ENCODE measurements around the gene B3GNT7.

Gene B3GNT7

GRCh38 chr2:231386446-231386845 lies 9.1 kb upstream of the B3GNT7 start:
- H3K9me3 ChIP-seq (ENCODE audit: control insufficient read depth, low read length) = peaks cover 8% of the 10 kb centered on the region
- H3K4me3 ChIP-seq (ENCODE audit: extremely low read depth, insufficient read depth, low read length, poor library complexity, severe bottlenecking) = no peak overlapping the region
- no peaks in the 10 kb centered on the region for H3K36me3 ChIP-seq (ENCODE audit: control insufficient read depth, insufficient read depth, low read length)
- no peak overlapping the region for H3K27ac ChIP-seq (ENCODE audit: low read depth, low read length, severe bottlenecking)
- peaks cover 9% of the 10 kb centered on the region for H3K4me1 ChIP-seq (ENCODE audit: control insufficient read depth, insufficient read depth, low read length, poor library complexity, severe bottlenecking)
- 94 to 95% methylated on average over 3 of the region's 3 CpGs for WGBS, 2 experiments (ENCODE audit: insufficient coverage in 2 of 2)

DNA sequence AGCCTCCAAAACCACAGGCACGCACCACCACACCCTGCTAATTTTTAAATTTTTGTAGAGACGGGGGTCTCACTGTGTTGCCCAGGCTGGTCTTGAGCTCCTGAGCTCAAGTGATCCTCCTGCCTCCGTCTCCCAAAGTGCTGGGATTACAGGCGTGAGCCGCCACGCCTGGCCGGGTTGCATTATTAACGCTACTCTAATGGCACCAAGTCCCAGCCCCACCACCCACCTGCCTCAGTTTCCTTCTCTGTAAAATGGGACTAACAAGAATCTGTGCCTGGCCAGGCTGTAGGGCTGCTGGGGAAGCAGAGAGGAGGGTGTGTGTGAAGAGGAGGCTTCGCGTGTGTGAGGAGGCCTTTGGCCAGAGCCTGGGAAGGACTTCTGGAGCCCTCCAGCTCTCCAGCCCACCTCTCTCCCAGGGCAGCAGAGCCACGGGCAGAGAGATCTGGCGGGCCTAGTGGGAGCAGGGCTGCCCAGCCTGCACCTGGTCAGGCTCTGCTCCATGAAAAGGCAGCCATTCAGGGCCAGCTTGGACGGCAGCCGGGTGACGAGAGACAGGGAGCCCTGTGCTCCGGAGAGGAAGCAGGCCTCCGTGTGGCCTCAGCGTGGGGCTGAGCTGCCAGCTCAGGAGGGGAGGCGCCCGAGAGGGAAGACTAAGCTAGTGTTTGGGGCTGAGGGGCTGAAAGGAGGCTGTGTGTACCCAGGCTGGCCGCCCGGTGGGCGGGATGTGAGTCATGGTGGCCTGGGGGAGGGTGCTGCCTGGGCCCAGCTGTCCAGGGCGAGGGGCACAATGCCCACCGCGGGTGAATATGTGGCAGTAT lies 7.4 kb upstream of the B3GNT7 start:
- Histone ChIP-seq H3K27ac (ENCODE audit: low read depth, low read length, severe bottlenecking) (peak overlapping the region; percentile 23), H3K4me3 (ENCODE audit: extremely low read depth, insufficient read depth, low read length, poor library complexity, severe bottlenecking) (no peak overlapping the region), H3K9me3 (ENCODE audit: control insufficient read depth, low read length) (peaks cover 8% of the 10 kb centered on the region), H3K36me3 (ENCODE audit: control insufficient read depth, insufficient read depth, low read length) (no peaks in the 10 kb centered on the region), H3K4me1 (ENCODE audit: control insufficient read depth, insufficient read depth, low read length, poor library complexity, severe bottlenecking) (peaks cover 12% of the 10 kb centered on the region)
- 76 to 81% methylated on average over 15 to 21 of the region's 26 CpGs for WGBS, 2 experiments (ENCODE audit: insufficient coverage in 2 of 2)

DNA sequence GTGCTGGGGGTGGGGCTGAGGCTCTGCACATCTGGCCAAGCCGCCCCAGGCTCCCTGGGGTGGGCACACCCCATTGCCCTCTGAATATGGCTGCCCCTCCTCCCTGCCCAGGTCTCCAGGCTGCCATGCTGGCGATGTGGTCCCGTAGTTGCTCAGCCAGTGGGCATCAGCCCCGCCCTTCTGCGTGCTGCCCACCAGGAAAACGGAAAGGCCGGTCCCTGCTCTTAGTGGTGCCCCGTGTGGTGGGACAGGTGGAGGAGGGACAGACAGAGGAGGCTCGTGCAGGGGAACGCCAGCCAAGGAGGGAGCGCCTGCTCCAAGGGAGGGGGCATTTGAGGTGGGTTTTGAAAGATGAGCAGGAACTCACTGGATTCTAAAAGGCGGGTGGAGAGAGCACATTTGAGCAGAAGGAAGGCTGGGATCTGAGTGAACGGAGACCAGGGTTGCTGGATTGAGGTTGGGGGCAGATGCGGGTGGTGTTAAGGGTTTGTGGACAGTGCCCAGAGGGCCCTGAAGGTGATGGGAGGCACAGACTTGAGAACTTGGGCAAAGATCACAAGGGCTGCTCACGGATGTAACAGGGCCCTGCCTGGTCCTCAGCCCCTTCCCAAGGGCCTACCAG lies 6.7 kb upstream of the B3GNT7 start:
- Histone ChIP-seq H3K9me3 (ENCODE audit: control insufficient read depth, low read length) (peaks cover 8% of the 10 kb centered on the region), H3K27ac (ENCODE audit: low read depth, low read length, severe bottlenecking) (no peak overlapping the region), H3K4me1 (ENCODE audit: control insufficient read depth, insufficient read depth, low read length, poor library complexity, severe bottlenecking) (peaks cover 12% of the 10 kb centered on the region), H3K4me3 (ENCODE audit: extremely low read depth, insufficient read depth, low read length, poor library complexity, severe bottlenecking) (no peak overlapping the region), H3K36me3 (ENCODE audit: control insufficient read depth, insufficient read depth, low read length) (no peaks in the 10 kb centered on the region)
- 85 to 88% methylated on average over 13 to 15 of the region's 15 CpGs for WGBS, 2 experiments (ENCODE audit: insufficient coverage in 2 of 2)

DNA sequence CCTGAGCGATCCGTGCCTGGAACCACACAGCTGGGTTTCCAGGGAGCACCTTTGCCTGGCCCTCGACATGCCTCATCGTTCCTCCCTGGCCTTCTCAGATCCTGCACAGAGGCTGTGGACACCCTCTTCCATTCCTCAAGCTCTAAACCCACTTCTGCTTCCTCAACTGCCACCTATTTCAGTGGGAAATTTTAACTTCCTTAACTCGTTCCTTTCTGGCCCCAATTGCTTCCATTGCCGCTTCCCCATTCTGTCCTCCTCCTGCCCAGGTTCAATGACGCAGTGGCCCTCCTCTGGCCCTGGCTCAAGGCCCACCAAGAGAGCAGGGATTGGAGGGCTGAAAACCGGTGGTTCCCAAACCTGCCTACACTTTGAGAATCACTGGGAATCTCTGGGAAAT lies 4.8 kb upstream of the B3GNT7 start:
- Histone ChIP-seq H3K4me1 (ENCODE audit: control insufficient read depth, insufficient read depth, low read length, poor library complexity, severe bottlenecking) (peaks cover 12% of the 10 kb centered on the region), H3K4me3 (ENCODE audit: extremely low read depth, insufficient read depth, low read length, poor library complexity, severe bottlenecking) (no peak overlapping the region), H3K36me3 (ENCODE audit: control insufficient read depth, insufficient read depth, low read length) (no peaks in the 10 kb centered on the region), H3K9me3 (ENCODE audit: control insufficient read depth, low read length) (no peaks in the 10 kb centered on the region), H3K27ac (ENCODE audit: low read depth, low read length, severe bottlenecking) (no peak overlapping the region)
- 95 to 96% methylated on average over 7 of the region's 8 CpGs for WGBS, 2 experiments (ENCODE audit: insufficient coverage in 2 of 2)

DNA sequence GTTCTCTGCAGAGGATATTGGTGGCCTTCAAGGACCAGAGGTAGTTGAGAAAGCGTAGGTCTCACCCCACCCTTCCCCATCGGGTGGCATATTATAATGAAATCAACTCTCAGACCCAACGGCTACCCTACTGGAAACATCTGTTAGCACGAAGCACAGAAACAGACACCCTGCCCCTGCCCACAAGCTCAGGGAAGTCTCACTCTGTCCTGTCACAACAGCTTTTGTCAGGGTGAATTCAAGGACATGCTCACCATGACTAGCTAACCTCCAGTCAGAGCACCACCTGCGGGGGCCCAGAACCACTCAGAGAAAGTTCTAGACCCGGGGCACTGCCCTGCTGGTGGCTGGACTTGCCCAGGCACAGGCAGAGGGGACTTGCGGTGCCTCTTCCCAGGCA lies 3.5 kb upstream of the B3GNT7 start:
- 85 to 90% methylated on average over 7 of the region's 7 CpGs for WGBS, 2 experiments (ENCODE audit: insufficient coverage in 2 of 2)
- Histone ChIP-seq H3K27ac (ENCODE audit: low read depth, low read length, severe bottlenecking) (no peak overlapping the region), H3K36me3 (ENCODE audit: control insufficient read depth, insufficient read depth, low read length) (no peaks in the 10 kb centered on the region), H3K9me3 (ENCODE audit: control insufficient read depth, low read length) (no peaks in the 10 kb centered on the region), H3K4me3 (ENCODE audit: extremely low read depth, insufficient read depth, low read length, poor library complexity, severe bottlenecking) (no peak overlapping the region), H3K4me1 (ENCODE audit: control insufficient read depth, insufficient read depth, low read length, poor library complexity, severe bottlenecking) (peaks cover 12% of the 10 kb centered on the region)

DNA sequence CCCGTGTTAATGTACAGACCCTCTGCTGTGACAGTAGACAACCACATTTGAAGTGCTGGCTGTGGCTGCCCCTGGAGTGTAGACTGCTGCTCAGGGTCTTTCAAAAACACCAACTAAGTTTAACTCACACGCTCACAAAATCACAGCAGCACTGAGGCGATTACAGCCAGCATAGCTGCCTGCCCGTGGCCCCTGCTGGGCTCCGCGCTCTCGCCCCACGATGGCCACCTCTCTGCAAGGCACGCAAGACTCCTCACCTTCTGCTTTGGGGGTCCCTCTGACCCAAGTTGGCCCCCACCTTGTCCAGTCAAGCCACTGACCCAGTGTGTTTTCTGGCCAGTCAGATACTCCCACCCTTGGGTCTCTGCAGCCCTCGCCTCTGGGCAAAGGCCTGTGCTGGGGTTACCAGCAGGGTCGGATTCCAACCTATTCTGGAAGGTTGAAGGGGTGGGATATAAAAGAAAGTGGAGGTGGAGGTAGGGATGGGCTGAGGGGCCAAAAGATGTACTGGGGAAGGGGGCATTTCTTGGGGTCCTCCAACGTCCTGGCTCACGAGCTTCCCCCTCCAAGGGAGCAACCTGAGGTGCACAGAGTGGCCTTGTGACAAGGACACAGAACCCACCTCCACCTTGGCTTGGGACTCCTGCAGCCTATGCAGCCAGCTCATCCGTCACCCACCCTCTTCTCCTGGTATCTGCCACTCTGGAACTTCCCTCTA lies 2.9 kb upstream of the B3GNT7 start:
- H3K4me1 ChIP-seq (ENCODE audit: control insufficient read depth, insufficient read depth, low read length, poor library complexity, severe bottlenecking) = peaks cover 12% of the 10 kb centered on the region
- no peaks in the 10 kb centered on the region for H3K9me3 ChIP-seq (ENCODE audit: control insufficient read depth, low read length)
- 91 to 96% methylated on average over 12 to 14 of the region's 14 CpGs for WGBS, 2 experiments (ENCODE audit: insufficient coverage in 2 of 2)
- H3K27ac ChIP-seq (ENCODE audit: low read depth, low read length, severe bottlenecking) = no peak overlapping the region
- H3K36me3 ChIP-seq (ENCODE audit: control insufficient read depth, insufficient read depth, low read length) = no peaks in the 10 kb centered on the region
- H3K4me3 ChIP-seq (ENCODE audit: extremely low read depth, insufficient read depth, low read length, poor library complexity, severe bottlenecking) = no peak overlapping the region

GRCh38 chr2:231393149-231394131 lies 2.1 kb upstream of the B3GNT7 start:
- H3K36me3 ChIP-seq (ENCODE audit: control insufficient read depth, insufficient read depth, low read length) = no peaks in the 10 kb centered on the region
- no peaks in the 10 kb centered on the region for H3K9me3 ChIP-seq (ENCODE audit: control insufficient read depth, low read length)
- H3K4me3 ChIP-seq (ENCODE audit: extremely low read depth, insufficient read depth, low read length, poor library complexity, severe bottlenecking) = no peak overlapping the region
- peaks cover 6% of the 10 kb centered on the region for H3K4me1 ChIP-seq (ENCODE audit: control insufficient read depth, insufficient read depth, low read length, poor library complexity, severe bottlenecking)
- no peak overlapping the region for H3K27ac ChIP-seq (ENCODE audit: low read depth, low read length, severe bottlenecking)
- WGBS, 2 experiments (ENCODE audit: insufficient coverage in 2 of 2) = 77 to 86% methylated on average over 13 to 15 of the region's 17 CpGs

- H3K27ac ChIP-seq (ENCODE audit: low read depth, low read length, severe bottlenecking) = no peak overlapping the region
- no peaks in the 10 kb centered on the region for H3K9me3 ChIP-seq (ENCODE audit: control insufficient read depth, low read length)
- H3K4me1 ChIP-seq (ENCODE audit: control insufficient read depth, insufficient read depth, low read length, poor library complexity, severe bottlenecking) = peaks cover 3% of the 10 kb centered on the region
- WGBS, 2 experiments (ENCODE audit: insufficient coverage in 2 of 2) = 70 to 80% methylated on average over 11 to 12 of the region's 13 CpGs
- H3K36me3 ChIP-seq (ENCODE audit: control insufficient read depth, insufficient read depth, low read length) = no peaks in the 10 kb centered on the region
- H3K4me3 ChIP-seq (ENCODE audit: extremely low read depth, insufficient read depth, low read length, poor library complexity, severe bottlenecking) = no peak overlapping the region
Observed at GRCh38 chr2:231394211-231395141, 1.0 kb upstream of the B3GNT7 start.

GRCh38 chr2:231396058-231396821 lies 730 bp downstream of the B3GNT7 start:
- WGBS, 2 experiments (ENCODE audit: insufficient coverage in 2 of 2) = 11 to 12% methylated on average over 29 to 40 of the region's 41 CpGs
- H3K4me1 ChIP-seq (ENCODE audit: control insufficient read depth, insufficient read depth, low read length, poor library complexity, severe bottlenecking) = peaks cover 3% of the 10 kb centered on the region
- no peaks in the 10 kb centered on the region for H3K36me3 ChIP-seq (ENCODE audit: control insufficient read depth, insufficient read depth, low read length)
- no peaks in the 10 kb centered on the region for H3K9me3 ChIP-seq (ENCODE audit: control insufficient read depth, low read length)
- H3K4me3 ChIP-seq (ENCODE audit: extremely low read depth, insufficient read depth, low read length, poor library complexity, severe bottlenecking) = peak overlapping the region; percentile 29
- no peak overlapping the region for H3K27ac ChIP-seq (ENCODE audit: low read depth, low read length, severe bottlenecking)

Measured in mesodermal cell (in vitro differentiated cells).